Adrenal gland (tissue), 19 donors: Measurements from ENCODE around the gene DACT3. TPM values are rescaled to one million over a fixed set of nuclear protein-coding genes. Genes with fewer than 3 reads are reported as not detected.

Experiments
- DNase-seq, 7 donors: peaks; one replicate each; pipeline ENCODE4 v3.0.0-alpha.2; 2019 to 2020
- H3K27ac ChIP-seq, 5 donors: fragments of 200-600 bp; sonication (generic) in 4 of 5; 1 replicate in 3 of 5; 2 replicates in 2 of 5; pipeline versions ENCODE4 v1.5.1 to v1.8.0; 2016 to 2020; ENCODE audit warnings: mild to moderate bottlenecking in 1 of 5
- H3K27me3 ChIP-seq: fragments of 200-600 bp; 2 replicates; pipeline ENCODE4 v1.8.0; 2021
- H3K36me3 ChIP-seq, 2 donors: fragments of 200-600 bp; replicated peaks in 1 of 2; 1 replicate in 1 of 2; 2 replicates in 1 of 2; pipeline versions ENCODE4 v1.5.1 to v1.8.0; 2018 to 2022
- H3K4me1 ChIP-seq, 2 donors: fragments of 200-600 bp; replicated peaks in 1 of 2; 1 replicate in 1 of 2; 2 replicates in 1 of 2; pipeline versions ENCODE4 v1.5.1 to v1.8.0; 2018 to 2021
- H3K4me3 ChIP-seq, 4 donors: fragments of 200-600 bp; sonication (generic) in 3 of 4; one replicate each; pipeline ENCODE4 v1.5.1; 2016 to 2018
- H3K9me3 ChIP-seq, 3 donors: fragments of 200-600 bp; sonication (generic) in 1 of 3; replicated peaks in 1 of 3; 1 replicate in 2 of 3; 2 replicates in 1 of 3; pipeline versions ENCODE4 v1.5.1 to v1.8.0; 2016 to 2021
- CTCF ChIP-seq, 6 experiments: fragments of 450-650 bp in 4 of 6; fragments of 200-600 bp in 2 of 6; sonication (generic) in 1 of 6; IDR thresholded peaks; 1 replicate in 5 of 6; 2 replicates in 1 of 6; pipeline versions ENCODE4 v1.5.1 to v1.8.0; 2016 to 2021; ENCODE audit warnings: antibody characterized with exemption in 6 of 6, mild to moderate bottlenecking in 2 of 6, moderate library complexity in 1 of 6
- POLR2A ChIP-seq, 2 donors: fragments of 450-650 bp; IDR thresholded peaks; one replicate each; pipeline ENCODE4 v1.6.1; 2017; ENCODE audit warnings: antibody characterized with exemption in 2 of 2, mild to moderate bottlenecking in 2 of 2, moderate library complexity in 1 of 2
- WGBS, 4 donors: extraction: QIAGEN DNeasy Blood & Tissue Kit in 2 of 4; methylation state at CpG; one replicate each; pipeline versions ENCODE4 v1.1.5 to v1.1.7; 2013 to 2017; 5-methylcytosine and 5-hydroxymethylcytosine counted together
- intact Hi-C, 2 donors: fragments of 100-400 bp; cut with DNase I; formaldehyde crosslinking; loops; one replicate each; pipeline versions ENCODE4 v1.14.1 to v1.15.0; 2022 to 2023
- long read RNA-seq, 10 donors: library from polyadenylated mRNA in 3 of 10; unstranded in 2 of 10; stranded (forward) in 1 of 10; transcript quantifications; one replicate each; pipeline ENCODE4 v2.0.0 and lab custom pipeline, GENCODE V29; 2021 to 2026
- polyA plus RNA-seq, 3 donors: library from polyadenylated mRNA; stranded (reverse); fragments of 200-250 nt in 2 of 3; fragments of 350-450 nt in 1 of 3; fragmentation: Illumina TruSeq in 1 of 3; extraction: RNeasy Lipid Tissue Mini Kit (QIAGEN cat#74804) in 1 of 3; gene quantifications; one replicate each; pipeline ENCODE4 v1.2.3, GENCODE V29; 2013 to 2014
- total RNA-seq, 9 donors: library from RNA; depleted of rRNA in 4 of 9; stranded (reverse); fragments of >200 nt in 4 of 9; fragments of 120-200 nt in 1 of 9; fragmentation: NEBNext Ultra II Directional in 1 of 9; extraction: Animal tissue kit (Norgen Biotek cat#: 25700) in 1 of 9; gene quantifications; one replicate each; pipeline versions ENCODE4 v1.1.0 to v1.2.4, GENCODE V29; 2013 to 2023
- donor health status: healthy with polysubstance abuse.
- donor health status: Bipolar disorder and iron deficiency.
- donor health status: DM: yes; HTN: yes; CAD: no.
- donor health status: DM: no; HTN: no; CAD: no.
- donor health status: DM: no; HTN: no; CAD: no.
- donor health status: DM: yes; HTN: yes; CAD: no.

DACT3 gene
- total RNA-seq (1 to 10 TPM; 1.7 to 9.8 (median 4.0) TPM), polyA plus RNA-seq (1 to 10 TPM; 2.3 to 3.8 (median 2.6) TPM)
- long read RNA-seq, donor 1, result 0 reads
- long read RNA-seq, donor 2, result 0 reads
- long read RNA-seq, donor 3, result 0 reads
- long read RNA-seq, donor 4, result 0 reads
- long read RNA-seq, donor 5, transcript DACT3-202 (4 exons, 2,834 nt), result major isoform, 9 of 9 reads
- long read RNA-seq, donor 5, partial matches to known transcripts, result 0 of 9 reads
- long read RNA-seq, donor 5, other reads (novel, unspliced or antisense), result 0 of 9 reads
- long read RNA-seq, donor 6, result 0 reads
- long read RNA-seq, donor 7, result 0 reads
- long read RNA-seq, donor 8, result 0 reads
- long read RNA-seq, donor 9, result 0 reads
- long read RNA-seq, donor 10, partial matches to known transcripts, result 0 of 3 reads
- long read RNA-seq, donor 10, other reads (novel, unspliced or antisense), result 0 of 3 reads

- peak within 1 kb of the TSS in 2 of 4 donors; percentile 33 to 61 for H3K4me3 ChIP-seq
Observed at GRCh38 chr19:46661020-46661731, at the start of gene DACT3. TSS of gene DACT3 (minus strand) at chr19:46661182. CDS start at chr19:46661064, 118 bp downstream.

GRCh38 chr19:46710687-46711086 is 49.7 kb upstream of the DACT3 start:
- Histone ChIP-seq H3K36me3 (peaks cover 0 to 44% of the 10 kb centered on the region in 2 donors), H3K27ac (no peak overlapping the region), H3K4me1 (peaks cover 6 to 12% of the 10 kb centered on the region in 2 donors), H3K4me3 (no peak overlapping the region), H3K27me3 (no peaks in the 10 kb centered on the region), H3K9me3 (no peaks in the 10 kb centered on the region)
- intact Hi-C loops, result no loop called here
- WGBS, 4 donors, result 83 to 87% (median 85%) methylated on average over 22 to 25 of the region's 25 CpGs
- no peak for DNase-seq
- TF ChIP-seq POLR2A (IDR thresholded peaks at IDR 0.05) (no peak), CTCF (IDR thresholded peaks at IDR 0.05) (no peak)

More at GRCh38 chr19:46661020-46661731, at the start of gene DACT3:
- no peaks in the 10 kb centered on the region for H3K27me3 ChIP-seq
- TF ChIP-seq CTCF (IDR thresholded peaks at IDR 0.05) (peak in 1 of 6 experiments; percentile 11), POLR2A (IDR thresholded peaks at IDR 0.05) (no peak)
- peak within 1 kb of the TSS in 4 of 5 donors; percentile 59 to 83 (median 76) for H3K27ac ChIP-seq
- 0 to 3% (median 0%) methylated on average over 7 to 61 of the region's 61 CpGs for WGBS, 4 donors
- peak; percentile 100 for DNase-seq
- no peaks in the 10 kb centered on the region for H3K9me3 ChIP-seq
- peaks cover 12 to 26% of the 10 kb centered on the region in 2 donors for H3K4me1 ChIP-seq
- no peaks in the 10 kb centered on the region for H3K36me3 ChIP-seq
- intact Hi-C loops, result loop anchor here (5.0 to 10.0 kb wide), 2 partner anchors 49 to 126 kb away; no protein-coding TSS in a partner anchor

GRCh38 chr19:46704379-46705076 is 43.5 kb upstream of the DACT3 start:
- no peaks in the 10 kb centered on the region for H3K9me3 ChIP-seq
- DNase-seq, result peak; percentile 66 to 91 (median 78)
- intact Hi-C loops, result loop anchor here in 1 of 2 donors (5.0 kb wide), 1 partner anchor 33 kb away; no protein-coding TSS in a partner anchor
- H3K27me3 ChIP-seq, result no peaks in the 10 kb centered on the region
- peaks cover 0 to 75% of the 10 kb centered on the region in 2 donors for H3K36me3 ChIP-seq
- H3K4me3 ChIP-seq, result no peak overlapping the region
- TF ChIP-seq CTCF (IDR thresholded peaks at IDR 0.05) (peak; percentile 80 to 99 (median 90)), POLR2A (IDR thresholded peaks at IDR 0.05) (no peak)
- H3K4me1 ChIP-seq, result no peaks in the 10 kb centered on the region
- H3K27ac ChIP-seq, result no peak overlapping the region
- WGBS, 4 donors, result 30 to 36% (median 31%) methylated on average over 12 to 21 of the region's 21 CpGs
